Duodenal mucosa (tissue), 2 donors: ENCODE data around the gene ZFAND5.

Experiments
- H3K27ac ChIP-seq: one replicate; pipeline ENCODE4 v1.7.0; 2013; ENCODE audit warnings: low read depth, low read length
- H3K27me3 ChIP-seq, 2 donors: one replicate each; pipeline ENCODE4 v1.7.0; 2013; ENCODE audit warnings: low read length in 2 of 2, control low read depth in 1 of 2; ENCODE audit not compliant: insufficient read depth in 2 of 2, control insufficient read depth in 1 of 2
- H3K36me3 ChIP-seq, 2 donors: one replicate each; pipeline ENCODE4 v1.7.0; 2013; ENCODE audit warnings: low read length in 2 of 2, control low read depth in 1 of 2; ENCODE audit not compliant: insufficient read depth in 2 of 2, control insufficient read depth in 1 of 2
- H3K4me1 ChIP-seq, 2 donors: one replicate each; pipeline ENCODE4 v1.7.0; 2013; ENCODE audit warnings: low read length in 2 of 2, control low read depth in 1 of 2; ENCODE audit not compliant: insufficient read depth in 2 of 2, control insufficient read depth in 1 of 2
- H3K4me3 ChIP-seq, 2 donors: one replicate each; pipeline ENCODE4 v1.7.0; 2013; ENCODE audit warnings: low read length in 2 of 2, low read depth in 1 of 2
- H3K9ac ChIP-seq, 2 donors: one replicate each; pipeline ENCODE4 v1.7.0; 2013; ENCODE audit warnings: low read length in 2 of 2, low read depth in 1 of 2
- H3K9me3 ChIP-seq, 2 donors: one replicate each; pipeline ENCODE4 v1.7.0; 2013; ENCODE audit warnings: low read length in 2 of 2, control low read depth in 1 of 2; ENCODE audit not compliant: control insufficient read depth in 1 of 2

ZFAND5 gene

DNA sequence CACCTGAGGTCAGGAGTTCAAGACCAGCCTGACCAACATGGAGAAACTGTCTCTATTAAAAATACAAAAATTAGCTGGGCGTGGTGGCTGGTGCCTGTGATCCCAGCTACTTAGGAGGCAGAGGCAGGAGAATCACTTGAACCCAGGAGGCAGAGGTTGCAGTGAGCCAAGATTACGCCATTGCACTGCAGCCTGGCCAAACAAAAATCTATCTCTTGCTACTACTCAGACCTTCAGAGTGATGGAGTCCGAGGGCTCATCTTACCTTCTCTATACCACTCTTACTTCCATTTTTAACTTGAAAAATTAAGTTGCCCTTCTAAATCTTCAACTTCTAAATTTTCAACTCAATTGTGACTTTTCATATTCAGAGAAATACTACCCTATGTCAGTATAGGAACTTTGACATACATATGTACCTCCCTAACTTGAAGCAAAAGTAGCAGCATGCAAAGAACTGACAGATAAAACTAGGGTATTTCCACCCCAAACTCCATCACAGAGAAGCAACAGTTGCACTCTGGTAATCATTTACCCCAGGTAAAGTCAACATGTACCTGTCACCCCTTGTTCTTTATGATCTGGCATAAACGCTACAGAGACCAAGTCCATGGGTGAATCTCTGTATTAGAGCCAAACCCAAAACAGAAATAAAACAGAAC lies 11.4 kb downstream of the ZFAND5 start:
- Histone ChIP-seq H3K27me3 (no peaks in the 10 kb centered on the region), H3K27ac (no peak overlapping the region), H3K4me1 (peaks cover 20 to 30% of the 10 kb centered on the region in 2 donors), H3K9me3 (no peaks in the 10 kb centered on the region), H3K9ac (no peak overlapping the region), H3K4me3 (no peak overlapping the region), H3K36me3 (peaks cover 17 to 43% of the 10 kb centered on the region in 2 donors)

DNA sequence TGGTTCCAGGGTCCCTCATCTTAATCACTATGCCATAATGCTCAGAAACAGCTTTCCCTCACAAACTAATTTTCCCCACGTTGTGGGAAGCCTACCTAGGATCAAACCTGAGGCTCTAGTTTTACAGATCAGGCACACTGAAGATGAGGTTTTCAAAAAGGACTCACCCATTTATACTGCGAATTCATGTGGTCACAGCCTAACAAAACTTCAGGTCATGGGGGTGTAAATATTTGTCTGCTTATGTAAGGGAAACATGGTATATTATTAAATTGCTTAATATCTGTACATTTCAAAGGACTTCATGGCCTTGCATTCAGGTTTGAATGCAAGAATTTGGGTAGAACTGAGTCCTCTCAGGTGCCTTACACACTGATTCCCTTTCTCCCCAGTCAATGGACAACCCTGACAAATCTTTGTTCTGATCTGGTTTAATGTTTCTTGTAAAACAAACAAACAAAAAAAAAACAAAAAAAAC lies 12.1 kb downstream of the ZFAND5 start:
- peaks cover 14 to 23% of the 10 kb centered on the region in 2 donors for H3K4me1 ChIP-seq
- H3K36me3 ChIP-seq: peaks cover 14 to 37% of the 10 kb centered on the region in 2 donors
- no peaks in the 10 kb centered on the region for H3K9me3 ChIP-seq
- no peak overlapping the region for H3K27ac ChIP-seq
- no peaks in the 10 kb centered on the region for H3K27me3 ChIP-seq
- no peak overlapping the region for H3K9ac ChIP-seq
- H3K4me3 ChIP-seq: no peak overlapping the region

DNA sequence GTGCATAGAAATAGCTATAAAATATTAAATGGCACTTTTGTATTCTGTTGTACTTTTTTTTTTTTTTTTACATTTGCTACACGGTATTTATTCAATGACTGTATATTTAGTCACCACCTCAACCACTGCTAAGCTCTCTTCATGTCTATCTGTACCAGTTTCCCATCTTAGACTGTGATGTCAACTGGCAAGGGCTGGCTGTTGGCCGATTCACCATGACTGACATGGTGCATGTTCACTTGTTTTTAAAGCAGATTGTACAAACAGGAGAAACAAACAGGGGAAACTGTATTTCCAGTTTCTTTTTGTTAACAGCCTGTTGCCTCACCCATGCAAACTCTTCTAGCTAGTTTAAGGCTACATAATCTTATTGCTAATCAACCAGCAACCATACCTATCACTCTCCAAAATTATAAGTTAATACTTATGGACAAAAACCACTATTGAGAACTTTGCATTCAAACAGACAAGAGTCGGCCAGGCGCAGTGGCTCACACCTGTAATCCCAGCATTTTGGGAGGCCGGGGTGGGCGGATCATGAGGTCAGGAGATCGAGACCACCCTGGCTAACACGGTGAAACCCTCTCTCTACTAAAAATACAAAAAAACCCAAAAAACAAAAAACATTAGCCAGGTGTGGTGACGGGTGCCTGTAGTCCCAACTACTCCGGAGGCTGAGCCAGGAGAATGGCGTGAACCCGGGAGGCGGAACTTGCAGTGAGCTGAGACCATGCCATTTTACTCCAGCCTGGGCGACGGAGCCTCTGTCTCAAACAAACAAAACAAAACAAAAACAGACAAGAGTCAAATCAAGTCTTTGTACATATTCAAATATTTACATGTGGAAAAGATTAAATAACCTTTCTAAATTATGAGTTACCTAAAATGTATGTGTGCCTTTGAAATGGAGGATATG lies 13.2 kb downstream of the ZFAND5 start:
- Histone ChIP-seq H3K4me3 (no peak overlapping the region), H3K27ac (no peak overlapping the region), H3K9ac (no peak overlapping the region)

DNA sequence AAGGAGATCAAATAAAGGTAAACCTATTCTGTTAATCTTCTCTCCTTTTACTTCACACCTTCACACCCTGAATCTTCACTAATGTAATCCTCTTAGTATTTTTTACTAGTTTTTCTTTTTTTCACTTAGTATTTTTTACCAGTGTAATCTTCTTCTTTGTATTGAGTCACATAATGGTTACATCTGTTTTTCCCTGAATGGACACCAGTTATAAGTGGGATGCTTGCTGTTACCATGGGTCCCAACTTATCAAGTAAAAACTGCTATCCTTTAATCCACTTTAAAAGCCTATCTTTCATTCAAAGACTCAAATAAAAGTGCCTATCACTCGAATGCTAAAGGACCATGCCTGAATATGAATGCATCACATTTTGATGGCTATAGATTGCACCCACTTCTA lies 15.1 kb downstream of the ZFAND5 start:
- no peaks in the 10 kb centered on the region for H3K9me3 ChIP-seq
- no peak overlapping the region for H3K4me3 ChIP-seq
- H3K4me1 ChIP-seq: peaks cover 3 to 5% of the 10 kb centered on the region in 2 donors
- H3K27me3 ChIP-seq: no peaks in the 10 kb centered on the region
- H3K9ac ChIP-seq: no peak overlapping the region
- no peak overlapping the region for H3K27ac ChIP-seq
- H3K36me3 ChIP-seq: peaks cover 3 to 14% of the 10 kb centered on the region in 2 donors

More for the DNA sequence above, 13.2 kb downstream of the ZFAND5 start:
- Histone ChIP-seq H3K9me3 (no peaks in the 10 kb centered on the region), H3K36me3 (peaks cover 14 to 31% of the 10 kb centered on the region in 2 donors), H3K27me3 (no peaks in the 10 kb centered on the region), H3K4me1 (peaks cover 9 to 20% of the 10 kb centered on the region in 2 donors)

DNA sequence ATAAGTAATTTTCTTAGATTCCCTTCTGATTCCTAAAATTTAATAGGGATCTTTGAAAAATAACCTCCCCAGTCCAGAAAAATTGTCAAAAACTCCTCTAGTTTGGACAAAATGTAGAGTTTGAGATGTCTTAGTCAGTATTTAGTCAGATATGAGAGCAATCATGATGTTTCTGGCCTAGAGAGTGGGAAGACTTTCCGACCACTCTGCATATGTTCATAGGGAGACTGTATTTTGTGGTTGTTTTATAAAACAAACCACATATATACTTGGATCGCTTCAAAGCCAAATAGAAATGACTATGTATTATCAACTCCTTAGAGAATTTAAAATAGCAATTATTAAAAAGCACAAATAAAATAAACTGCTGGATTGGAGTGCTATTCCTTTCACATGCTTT lies 15.8 kb downstream of the ZFAND5 start:
- H3K4me1 ChIP-seq: peaks cover 0 to 2% of the 10 kb centered on the region in 2 donors
- H3K27ac ChIP-seq: no peak overlapping the region
- H3K9ac ChIP-seq: no peak overlapping the region
- H3K27me3 ChIP-seq: no peaks in the 10 kb centered on the region
- no peaks in the 10 kb centered on the region for H3K9me3 ChIP-seq
- peaks cover 0 to 7% of the 10 kb centered on the region in 2 donors for H3K36me3 ChIP-seq
- no peak overlapping the region for H3K4me3 ChIP-seq

DNA sequence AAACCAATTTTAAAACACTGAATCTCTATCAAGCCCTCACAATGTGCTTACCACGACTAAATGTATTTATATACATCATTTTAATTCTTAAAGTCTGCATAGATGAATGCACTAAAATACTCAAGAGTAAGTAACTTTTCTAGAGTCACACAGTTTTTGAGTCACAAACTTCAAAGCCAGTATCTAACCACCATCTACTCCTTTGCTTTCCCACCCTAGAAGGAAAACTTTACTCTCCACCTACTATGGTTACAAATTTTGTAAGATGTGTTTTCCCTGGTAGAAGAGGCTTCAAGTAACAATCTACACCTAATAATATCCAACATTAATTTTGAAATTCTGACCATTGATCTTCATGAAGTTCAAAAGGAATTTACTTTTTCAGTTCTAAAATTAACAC lies 18.7 kb downstream of the ZFAND5 start:
- Histone ChIP-seq H3K4me3 (no peak overlapping the region), H3K27me3 (no peaks in the 10 kb centered on the region), H3K27ac (no peak overlapping the region), H3K9ac (no peak overlapping the region), H3K9me3 (no peaks in the 10 kb centered on the region), H3K4me1 (no peaks in the 10 kb centered on the region), H3K36me3 (no peaks in the 10 kb centered on the region)

DNA sequence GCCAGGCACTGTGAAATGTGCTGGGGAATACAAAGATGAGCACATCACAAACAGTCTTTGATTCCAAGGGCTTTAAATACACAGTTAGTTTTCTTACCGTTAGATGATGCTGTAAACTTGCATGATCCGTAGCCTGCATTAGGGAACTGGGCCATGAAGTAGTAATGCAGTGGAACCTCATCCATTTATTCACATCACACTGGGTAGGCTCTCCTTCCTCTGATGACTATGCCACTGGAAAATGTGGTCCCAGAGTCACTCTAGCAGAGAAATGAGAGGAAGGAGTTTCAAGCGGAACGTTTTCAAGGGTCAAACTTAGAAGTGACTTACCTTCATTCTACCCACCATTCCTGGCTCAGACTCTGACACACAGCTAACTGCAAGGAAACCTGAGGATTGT lies 26.4 kb downstream of the ZFAND5 start:
- no peaks in the 10 kb centered on the region for H3K27me3 ChIP-seq
- H3K27ac ChIP-seq: no peak overlapping the region
- H3K9ac ChIP-seq: no peak overlapping the region
- no peaks in the 10 kb centered on the region for H3K36me3 ChIP-seq
- no peaks in the 10 kb centered on the region for H3K9me3 ChIP-seq
- H3K4me1 ChIP-seq: no peaks in the 10 kb centered on the region
- no peak overlapping the region for H3K4me3 ChIP-seq

DNA sequence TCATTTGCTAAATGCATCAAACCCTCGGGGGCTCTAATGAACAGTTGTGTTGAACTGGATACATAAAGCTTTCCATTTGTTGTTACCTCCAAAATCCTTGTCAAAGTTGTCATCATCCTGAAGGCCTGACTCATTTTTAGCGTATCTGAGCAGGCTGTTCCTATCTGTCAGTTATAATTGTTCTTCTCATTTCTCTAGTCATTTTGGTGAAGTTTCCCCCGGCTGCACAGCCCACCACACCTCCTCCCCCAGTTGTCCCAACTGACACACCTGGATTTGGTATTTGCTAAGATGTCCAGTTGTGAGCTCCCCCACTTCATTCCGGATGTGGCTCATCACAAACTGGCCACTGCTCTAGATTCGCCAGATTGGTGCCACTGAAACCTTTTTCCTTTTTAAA lies 27.7 kb downstream of the ZFAND5 start:
- H3K9ac ChIP-seq: no peak overlapping the region
- H3K27me3 ChIP-seq: no peaks in the 10 kb centered on the region
- no peaks in the 10 kb centered on the region for H3K4me1 ChIP-seq
- H3K4me3 ChIP-seq: no peak overlapping the region
- H3K27ac ChIP-seq: no peak overlapping the region
- no peaks in the 10 kb centered on the region for H3K36me3 ChIP-seq
- no peaks in the 10 kb centered on the region for H3K9me3 ChIP-seq

DNA sequence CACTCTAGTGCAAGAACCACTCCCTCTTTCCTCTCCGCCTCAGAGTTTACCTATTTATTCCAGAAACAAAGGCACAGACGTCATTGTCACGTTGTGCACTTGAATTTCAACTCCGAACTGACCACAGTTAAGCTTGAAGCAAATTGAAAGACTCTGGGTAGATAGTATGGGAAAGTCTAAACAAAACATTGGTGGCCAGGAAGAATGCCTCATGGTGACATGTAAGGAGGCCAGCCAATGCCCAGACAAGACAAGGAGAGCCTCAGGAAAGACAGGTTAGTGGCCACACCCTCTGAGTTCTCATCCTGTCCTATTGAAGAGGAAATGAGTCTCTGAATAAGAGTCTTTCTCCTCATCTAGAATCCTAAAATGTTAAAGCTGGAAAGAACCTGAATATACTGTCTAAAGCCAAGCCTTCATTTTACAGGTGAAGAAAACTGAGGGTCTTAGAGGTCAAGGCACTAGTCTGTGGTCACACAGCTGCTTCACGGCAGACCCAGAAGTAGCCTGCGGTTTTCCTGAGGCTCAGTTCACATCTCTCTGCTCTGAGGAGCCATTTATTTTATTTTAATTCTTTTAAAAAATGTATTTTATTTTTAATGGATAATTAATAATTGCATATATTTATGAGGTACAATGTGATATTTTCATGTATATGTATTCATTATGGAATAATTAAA lies 30.2 kb downstream of the ZFAND5 start:
- H3K27me3 ChIP-seq: no peaks in the 10 kb centered on the region
- no peak overlapping the region for H3K9ac ChIP-seq
- no peaks in the 10 kb centered on the region for H3K4me1 ChIP-seq
- no peaks in the 10 kb centered on the region for H3K36me3 ChIP-seq
- H3K9me3 ChIP-seq: no peaks in the 10 kb centered on the region
- H3K27ac ChIP-seq: no peak overlapping the region
- no peak overlapping the region for H3K4me3 ChIP-seq

DNA sequence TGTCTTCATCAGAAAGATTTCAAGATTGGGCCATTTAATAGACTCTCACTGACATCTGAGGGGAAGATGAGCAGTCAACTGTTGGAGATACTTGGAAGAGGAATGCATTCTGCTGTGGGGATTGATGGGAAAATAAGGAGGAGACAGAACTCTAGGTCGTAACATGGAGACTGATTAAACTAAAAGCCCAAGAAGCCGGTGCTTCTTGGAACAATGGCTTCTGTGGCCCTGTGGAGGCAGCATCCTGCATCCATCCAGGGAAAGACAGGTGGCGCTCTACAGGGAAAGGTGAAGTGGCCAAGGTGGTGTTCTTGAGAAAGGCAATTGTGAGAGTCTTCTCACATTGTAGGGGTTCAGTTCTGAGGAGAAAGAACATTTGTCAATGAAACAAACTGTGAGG lies 31.3 kb downstream of the ZFAND5 start:
- H3K27me3 ChIP-seq: no peaks in the 10 kb centered on the region
- H3K9me3 ChIP-seq: no peaks in the 10 kb centered on the region
- H3K4me3 ChIP-seq: no peak overlapping the region
- H3K4me1 ChIP-seq: no peaks in the 10 kb centered on the region
- H3K36me3 ChIP-seq: no peaks in the 10 kb centered on the region
- H3K9ac ChIP-seq: no peak overlapping the region
- no peak overlapping the region for H3K27ac ChIP-seq
